DMS 273 (cell line): ENCODE data around the gene GINS2.
A peak's percentile ranks its signal among the peaks of the same experiment; 100 is the strongest.

Experiments
- DNase-seq: peaks from one replicate; lab custom pipeline; 2025; ENCODE audit not compliant: unreplicated experiment; lab: John Stamatoyannopoulos, UW

GINS2 gene

GRCh38 chr16:85655216-85656129 is 33.3 kb downstream of the GINS2 start:
- no peak for DNase-seq

GRCh38 chr16:85654251-85655095 is 34.3 kb downstream of the GINS2 start:
- DNase-seq: no peak

- no peak for DNase-seq
These were observed 35.4 kb downstream of the GINS2 start for GRCh38 chr16:85653290-85653891.

GRCh38 chr16:85652431-85653221 is 36.1 kb downstream of the GINS2 start:
- peak; percentile 95 for DNase-seq

- peak; percentile 86 for DNase-seq
These were observed 36.9 kb downstream of the GINS2 start for GRCh38 chr16:85651629-85652430.

- peak; percentile 83 for DNase-seq
These were observed 37.7 kb downstream of the GINS2 start for GRCh38 chr16:85650844-85651628.

- peak; percentile 86 for DNase-seq
These were observed 38.5 kb downstream of the GINS2 start for GRCh38 chr16:85650135-85650843.

- no peak for DNase-seq
These were observed 39.2 kb downstream of the GINS2 start for GRCh38 chr16:85649411-85650134.

GRCh38 chr16:85648805-85649204 is 39.9 kb downstream of the GINS2 start:
- DNase-seq: peak; percentile 64

GRCh38 chr16:85648070-85648714 is 40.6 kb downstream of the GINS2 start:
- no peak for DNase-seq

- DNase-seq: no peak
These were observed 41.8 kb downstream of the GINS2 start for GRCh38 chr16:85646976-85647375.

- DNase-seq: no peak
These were observed 42.3 kb downstream of the GINS2 start for GRCh38 chr16:85646358-85646907.

- no peak for DNase-seq
These were observed 43.6 kb downstream of the GINS2 start for GRCh38 chr16:85645021-85645589.

GRCh38 chr16:85644093-85644712 is 44.6 kb downstream of the GINS2 start:
- no peak for DNase-seq

GRCh38 chr16:85643631-85644030 is 45.1 kb downstream of the GINS2 start:
- no peak for DNase-seq

GRCh38 chr16:85642762-85643358 is 45.9 kb downstream of the GINS2 start:
- DNase-seq: no peak
